HUDEP-2 (cell line): Measurements from ENCODE around the gene ABO.
A peak's percentile ranks its signal among the peaks of the same experiment; 100 is the strongest.
"Not testable (repeated sequence)": the region's sequence is repeated elsewhere in the genome, so short reads cannot be mapped to it uniquely, and the experiment has no call there.

Experiments used
- DNase-seq, 76 experiments: peaks; one replicate each; lab custom pipeline; 2025; ENCODE audit not compliant: unreplicated experiment in 76 of 76; lab: John Stamatoyannopoulos, UW

The ABO gene

GRCh38 chr9:133294257-133294656 lies 19.3 kb upstream of the ABO start:
- no peak for DNase-seq

- DNase-seq: no peak
These were observed 15.8 kb upstream of the ABO start for GRCh38 chr9:133290751-133291302.

GRCh38 chr9:133286523-133286922 lies 11.5 kb upstream of the ABO start:
- DNase-seq: no peak

GRCh38 chr9:133285252-133285775 lies 10.3 kb upstream of the ABO start:
- no peak for DNase-seq

- DNase-seq: no peak
These were observed 9.4 kb upstream of the ABO start for GRCh38 chr9:133284362-133284761.

- not testable (repeated sequence) for DNase-seq
These were observed 8.4 kb upstream of the ABO start for GRCh38 chr9:133283255-133284032.

GRCh38 chr9:133282464-133283238 lies 7.7 kb upstream of the ABO start:
- DNase-seq: no peak

GRCh38 chr9:133280392-133280791 lies 5.4 kb upstream of the ABO start:
- peak in 1 of 76 experiments; percentile 4 for DNase-seq

GRCh38 chr9:133278161-133279114 lies 3.4 kb upstream of the ABO start:
- DNase-seq: no peak

- no peak for DNase-seq
These were observed 2.5 kb upstream of the ABO start for GRCh38 chr9:133277467-133277866.

GRCh38 chr9:133276923-133277322 lies 1.9 kb upstream of the ABO start:
- DNase-seq: no peak

GRCh38 chr9:133276001-133276884 lies 1.2 kb upstream of the ABO start:
- DNase-seq: no peak

- no peak for DNase-seq
These were observed 531 bp downstream of the ABO start for GRCh38 chr9:133274236-133275104.

- no peak for DNase-seq
These were observed 1.2 kb downstream of the ABO start for GRCh38 chr9:133273819-133274218.

GRCh38 chr9:133273098-133273497 lies 1.9 kb downstream of the ABO start:
- DNase-seq: no peak

GRCh38 chr9:133269537-133270362 lies 5.3 kb downstream of the ABO start:
- peak in 4 of 76 experiments; percentile 8 to 21 (median 18) for DNase-seq

- DNase-seq: peak in 4 of 76 experiments; percentile 22 to 36 (median 25)
These were observed 5.9 kb downstream of the ABO start for GRCh38 chr9:133269136-133269535.
